ENCODE results near the gene PTPRCAP.

PTPRCAP gene

DNA sequence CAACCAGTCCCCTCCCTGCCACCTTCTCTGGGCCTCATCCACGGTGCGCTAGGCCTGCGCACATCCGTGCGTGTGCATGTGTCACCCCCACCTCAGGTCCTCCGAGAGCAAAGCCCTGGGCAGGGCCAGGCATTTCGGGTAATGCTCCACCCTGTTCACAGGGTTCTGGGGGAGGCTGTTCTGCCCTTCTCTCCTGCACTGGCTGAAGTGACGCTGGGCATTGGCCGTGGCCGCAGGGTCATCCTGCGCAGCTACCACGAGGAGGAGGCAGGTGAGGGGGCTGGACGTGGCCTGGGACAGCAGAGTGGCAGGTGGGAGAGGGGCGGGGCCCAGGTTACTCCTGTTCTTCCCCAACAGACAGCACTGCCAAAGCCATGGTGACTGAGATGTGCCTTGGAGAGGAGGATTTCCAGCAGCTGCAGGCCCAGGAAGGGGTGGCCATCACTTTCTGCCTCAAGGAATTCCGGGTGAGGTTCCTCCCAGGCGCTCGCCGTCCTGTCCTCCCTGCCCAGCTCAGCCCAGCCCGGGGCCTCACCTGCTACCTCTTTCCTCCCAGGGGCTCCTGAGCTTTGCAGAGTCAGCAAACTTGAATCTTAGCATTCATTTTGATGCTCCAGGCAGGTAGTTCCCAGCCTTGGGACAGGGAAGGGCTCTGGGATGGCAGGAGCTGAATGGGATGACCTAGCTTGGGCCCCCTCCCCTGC, 41.8 kb downstream of the PTPRCAP start:
- DNase-seq: no peak

DNA sequence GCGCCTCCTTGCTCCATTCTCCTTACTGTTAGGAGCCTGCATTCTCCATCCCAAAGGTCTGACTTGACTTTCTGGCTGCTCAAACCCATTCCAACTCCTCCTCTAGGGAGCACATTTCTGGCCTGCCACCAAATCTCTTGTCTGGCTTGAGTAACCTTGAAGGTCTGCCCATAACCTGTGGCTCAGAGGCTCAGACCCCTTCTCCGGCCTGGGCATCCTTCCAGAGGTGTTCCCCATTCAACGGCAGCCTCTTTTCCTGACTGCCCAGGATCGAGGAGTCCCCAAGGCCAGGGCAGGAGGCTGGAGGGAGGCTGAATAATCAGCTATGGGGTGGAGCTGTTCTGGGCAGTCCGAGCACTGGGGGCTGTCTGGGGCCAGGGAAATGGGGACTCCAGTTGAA, 43.5 kb downstream of the PTPRCAP start:
- DNase-seq: no peak

DNA sequence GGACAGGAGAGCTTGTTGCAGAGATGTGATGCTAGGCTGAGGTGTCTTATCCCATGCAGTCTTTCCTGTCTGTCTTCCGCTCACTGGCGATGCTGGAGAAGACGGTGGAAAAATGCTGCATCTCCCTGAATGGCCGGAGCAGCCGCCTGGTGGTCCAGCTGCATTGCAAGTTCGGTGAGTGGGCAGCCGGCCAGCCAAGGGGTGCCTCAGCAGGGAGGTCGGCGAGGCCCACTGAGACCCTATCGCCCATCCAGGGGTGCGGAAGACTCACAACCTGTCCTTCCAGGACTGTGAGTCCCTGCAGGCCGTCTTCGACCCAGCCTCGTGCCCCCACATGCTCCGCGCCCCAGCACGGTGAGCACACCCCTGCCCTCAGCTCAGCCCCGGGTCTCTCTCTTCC, 44.0 kb downstream of the PTPRCAP start:
- DNase-seq: no peak

DNA sequence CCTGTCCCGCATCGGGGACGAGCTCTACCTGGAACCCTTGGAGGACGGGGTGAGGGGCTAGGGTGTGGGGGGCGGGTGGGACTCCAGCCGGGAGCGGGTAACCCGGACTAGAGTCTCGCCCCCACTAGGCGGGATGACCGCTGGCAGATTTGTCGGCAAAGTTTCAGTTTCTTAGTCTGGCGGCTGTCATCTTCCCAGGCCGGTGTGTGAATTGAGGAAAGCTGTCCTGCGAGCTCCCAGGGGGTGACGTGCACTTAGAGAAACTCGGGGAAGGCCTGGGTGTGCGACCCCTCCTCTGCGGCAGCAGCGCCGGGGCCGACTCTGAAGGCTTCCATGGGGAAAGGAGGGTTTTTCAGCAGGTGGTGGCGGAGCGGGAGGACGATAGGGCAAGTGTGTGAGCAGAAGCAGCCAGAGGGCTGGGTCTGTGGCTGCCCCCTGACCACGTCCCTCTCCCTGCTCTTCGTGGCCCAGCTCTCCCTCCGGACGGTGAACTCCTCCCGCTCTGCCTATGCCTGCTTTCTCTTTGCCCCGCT, 45.2 kb downstream of the PTPRCAP start:
- no peak for DNase-seq

DNA sequence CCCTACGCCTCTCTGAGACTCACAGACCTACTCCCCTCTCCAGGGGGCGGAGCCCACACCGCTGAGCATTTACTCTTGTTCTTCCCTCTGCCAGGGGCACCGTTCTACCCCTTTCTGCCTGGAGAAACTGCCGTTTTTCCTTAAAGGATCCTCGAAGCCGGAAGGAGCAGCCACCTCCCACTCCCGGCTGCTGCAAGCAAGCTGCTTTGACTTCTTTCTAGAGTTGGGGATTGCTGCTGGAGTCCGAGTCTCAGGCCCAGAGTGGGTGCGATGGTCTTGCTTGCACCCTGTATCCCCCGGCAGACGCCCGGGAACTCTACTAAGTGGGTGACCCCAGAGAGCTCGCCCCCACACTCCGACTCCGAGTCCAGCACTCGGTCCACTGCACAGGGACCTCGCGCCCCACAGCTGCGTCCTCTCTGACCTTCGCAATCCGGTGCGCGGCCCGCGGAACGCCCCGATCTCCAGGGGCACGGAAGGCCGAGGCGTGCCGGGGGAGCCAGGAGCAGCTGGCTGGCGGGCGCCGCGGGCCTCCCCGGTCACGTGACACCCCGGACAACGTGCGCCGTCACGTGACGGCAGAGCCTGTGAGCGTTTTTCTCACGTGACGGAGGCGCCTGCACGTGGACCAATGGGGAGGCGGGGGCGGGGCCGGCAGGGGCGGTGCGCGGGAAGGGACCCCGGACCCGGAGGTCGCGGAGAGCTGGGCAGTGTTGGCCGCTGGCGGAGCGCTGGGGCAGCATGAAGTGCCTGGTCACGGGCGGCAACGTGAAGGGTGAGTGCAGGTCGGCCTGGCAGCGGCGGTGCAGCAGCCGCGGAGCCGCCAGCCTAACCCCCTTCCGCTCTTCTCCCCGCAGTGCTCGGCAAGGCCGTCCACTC, 45.9 kb downstream of the PTPRCAP start, which contains the start of gene RAD9A:
RAD9A (plus strand) TSS at position 683 of the 879 bp plus-strand sequence; CDS start at position 742, 59 bp downstream.
- peak; percentile 81 for DNase-seq

DNA sequence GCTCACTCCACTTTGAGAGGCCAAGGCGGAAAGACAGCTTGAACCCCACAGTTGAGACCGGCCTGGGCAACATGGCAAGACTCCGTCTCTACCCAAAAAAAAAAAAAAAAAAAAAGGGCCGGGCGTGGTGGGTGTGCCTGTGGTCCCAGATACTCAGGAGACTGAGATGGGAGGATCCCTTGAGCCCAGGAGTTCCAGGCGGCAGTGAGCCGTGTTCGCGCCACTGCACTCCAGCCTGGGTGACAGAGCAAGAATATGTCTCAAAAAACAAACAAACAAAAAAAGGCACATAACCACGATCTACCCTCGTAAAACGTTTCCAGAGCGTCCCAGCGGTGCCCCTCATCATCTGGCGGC, 46.6 kb downstream of the PTPRCAP start:
- DNase-seq: no peak

DNA sequence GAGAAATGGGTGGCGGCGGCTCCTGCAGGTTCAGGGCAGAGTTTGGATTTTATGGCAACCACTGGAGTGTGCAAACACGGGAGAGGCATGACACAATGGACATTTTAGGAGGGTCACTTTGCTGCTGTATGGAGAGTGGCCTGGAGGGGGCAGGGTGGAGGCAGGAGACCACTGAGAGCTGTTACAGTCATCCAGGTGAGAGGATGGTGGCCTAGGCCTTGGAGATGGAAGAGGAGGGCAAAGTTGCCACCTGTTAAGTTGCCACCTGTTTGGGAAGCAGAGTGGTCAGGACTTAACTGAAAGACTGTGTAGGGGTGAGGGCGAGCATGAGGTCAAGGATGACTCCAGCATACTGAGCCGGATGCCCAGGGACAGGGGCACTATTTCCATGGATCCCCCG, 48.0 kb downstream of the PTPRCAP start:
- no peak for DNase-seq

DNA sequence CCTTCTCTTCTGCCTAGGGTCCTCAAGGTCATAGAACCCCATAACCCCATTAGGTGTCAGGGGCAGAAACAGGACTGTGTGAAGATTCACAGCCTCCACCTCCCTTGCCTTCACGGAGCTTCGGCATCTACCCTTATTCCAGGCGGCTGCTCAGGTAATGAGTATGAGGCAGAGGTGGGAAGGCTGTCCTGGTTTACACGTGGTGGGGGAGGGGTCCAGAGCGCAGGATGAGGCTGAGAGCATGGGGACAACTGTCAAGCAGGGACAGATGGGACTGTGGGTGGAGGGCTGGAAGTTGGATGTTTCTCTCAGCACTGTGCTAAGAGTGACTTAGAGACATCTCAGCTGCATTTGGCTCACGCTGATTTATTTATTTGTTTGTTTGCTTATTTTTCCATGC, 50.0 kb downstream of the PTPRCAP start:
- DNase-seq: no peak

DNA sequence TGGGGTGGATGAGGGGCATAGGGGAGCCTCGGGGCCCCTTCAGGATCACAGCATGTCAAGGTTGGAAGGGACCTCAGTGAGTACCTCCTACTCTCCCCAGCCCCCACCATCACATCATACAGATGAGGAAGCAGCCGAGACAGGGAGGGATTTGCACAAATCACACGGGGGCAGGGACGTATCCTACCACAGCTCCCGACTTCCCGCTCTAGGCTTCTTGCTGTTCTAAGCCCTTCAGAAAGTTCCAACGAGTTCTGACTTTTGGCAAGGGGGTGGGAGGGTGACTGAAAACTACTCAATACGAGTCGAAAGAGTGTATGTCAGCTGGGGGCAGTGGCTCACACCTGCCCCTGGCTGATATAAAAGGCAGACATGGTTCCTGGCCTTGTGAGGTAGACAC, 50.4 kb downstream of the PTPRCAP start:
- no peak for DNase-seq
